Measurements from ENCODE around the gene SAMM50.

GRCh38 chr22:43953988-43954785 is 1.1 kb upstream of the SAMM50 start:
- TF ChIP-seq CTCF (IDR thresholded peaks at IDR 0.05), result no peak
- TF ChIP-seq POLR2A (IDR thresholded peaks at IDR 0.05), result no peak
